GM19463 (cell line): Measurements from ENCODE around the gene PSG4.
"Not testable (repeated sequence)": the region's sequence is repeated elsewhere in the genome, so short reads cannot be mapped to it uniquely, and the experiment has no call there.

Experiments
- ATAC-seq: cut with Tn5 transposase; IDR thresholded peaks from one replicate; pipeline ENCODE4 v1.9.1; 2021; ENCODE audit warnings: mild to moderate bottlenecking, moderate library complexity; ENCODE audit not compliant: unreplicated experiment

Gene PSG4

DNA sequence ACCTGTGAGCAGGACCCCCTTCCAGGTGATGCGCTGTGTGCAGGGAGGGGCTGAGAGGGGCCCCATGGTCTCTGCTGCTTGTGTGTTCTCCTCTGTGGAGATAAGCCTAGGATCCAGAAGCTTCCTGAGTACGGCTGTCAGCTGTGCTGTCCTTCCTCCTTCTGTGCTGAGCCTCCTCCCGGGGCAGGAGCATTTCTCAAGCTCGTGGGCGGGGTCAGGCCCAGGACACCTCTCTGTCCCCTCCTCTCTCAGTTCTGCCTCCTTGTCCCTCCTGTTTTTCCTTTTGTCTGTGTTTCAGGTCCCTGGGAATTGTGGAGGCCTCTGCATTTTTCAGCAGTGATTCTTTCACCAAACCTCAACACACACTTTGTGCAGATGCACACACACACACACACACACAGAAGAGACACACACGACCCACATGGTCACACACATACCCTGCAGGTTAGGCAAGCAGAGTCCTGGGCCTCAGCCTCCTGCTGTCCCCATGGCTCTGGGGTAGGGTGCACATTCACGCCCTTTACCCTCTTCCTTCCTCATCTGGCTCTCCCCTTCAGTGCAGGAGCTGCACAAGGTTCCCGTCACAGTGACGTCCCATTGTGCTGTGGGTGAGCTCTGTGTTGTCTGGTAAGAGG lies at the start of gene PSG4:
Gene PSG4, minus strand, starts transcription at position 168 of the 635 bp plus-strand sequence. Its CDS starts 102 bp downstream, at position 66.
- ATAC-seq, result not testable (repeated sequence)

GRCh38 chr19:43251428-43251827 lies 46.0 kb upstream of the PSG4 start:
- not testable (repeated sequence) for ATAC-seq

- ATAC-seq, result not testable (repeated sequence)
Measured at GRCh38 chr19:43250296-43250695, 44.9 kb upstream of the PSG4 start.

DNA sequence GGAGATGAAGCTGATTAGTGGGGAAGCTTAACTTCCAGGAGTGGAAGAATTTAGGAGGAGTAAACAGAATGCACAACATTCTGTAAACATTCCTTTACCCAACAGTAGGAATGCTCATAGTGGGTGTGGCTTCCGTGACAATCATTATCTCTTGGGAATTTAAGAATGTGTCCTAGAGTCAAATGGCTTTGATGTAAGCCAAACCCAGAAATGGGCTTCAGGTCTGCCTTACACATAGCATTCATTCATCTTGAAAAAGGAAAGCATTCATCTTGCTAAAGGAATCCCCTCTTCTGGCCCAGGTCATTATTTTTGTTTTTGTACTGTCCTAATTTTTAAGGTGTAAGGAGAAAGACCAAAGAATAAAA lies 43.2 kb upstream of the PSG4 start:
- not testable (repeated sequence) for ATAC-seq

DNA sequence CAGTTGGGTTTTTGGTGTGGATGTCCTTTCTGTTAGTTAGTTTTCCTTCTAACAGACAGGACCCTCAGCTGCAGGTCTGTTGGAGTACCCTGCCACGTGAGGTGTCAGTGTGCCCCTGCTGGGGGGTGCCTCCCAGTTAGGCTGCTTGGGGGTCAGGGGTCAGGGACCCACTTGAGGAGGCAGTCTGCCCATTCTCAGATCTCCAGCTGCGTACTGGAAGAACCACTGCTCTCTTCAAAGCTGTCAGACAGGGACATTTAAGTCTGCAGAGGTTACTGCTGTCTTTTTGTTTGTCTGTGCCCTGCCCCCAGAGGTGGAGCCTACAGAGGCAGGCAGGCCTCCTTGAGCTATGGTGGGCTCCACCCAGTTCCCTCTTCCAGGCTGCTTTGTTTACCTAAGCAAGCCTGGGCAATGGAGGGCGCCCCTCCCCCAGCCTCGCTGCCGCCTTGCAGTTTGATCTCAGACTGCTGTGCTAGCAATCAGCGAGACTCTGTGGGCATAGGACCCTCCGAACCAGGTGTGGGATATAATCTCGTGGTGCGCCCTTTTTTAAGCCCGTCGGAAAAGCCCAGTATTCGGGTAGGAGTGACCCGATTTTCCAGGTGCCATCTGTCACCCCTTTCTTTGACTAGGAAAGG lies 41.9 kb upstream of the PSG4 start:
- ATAC-seq, result not testable (repeated sequence)

GRCh38 chr19:43245848-43246247 lies 40.4 kb upstream of the PSG4 start:
- ATAC-seq, result not testable (repeated sequence)

DNA sequence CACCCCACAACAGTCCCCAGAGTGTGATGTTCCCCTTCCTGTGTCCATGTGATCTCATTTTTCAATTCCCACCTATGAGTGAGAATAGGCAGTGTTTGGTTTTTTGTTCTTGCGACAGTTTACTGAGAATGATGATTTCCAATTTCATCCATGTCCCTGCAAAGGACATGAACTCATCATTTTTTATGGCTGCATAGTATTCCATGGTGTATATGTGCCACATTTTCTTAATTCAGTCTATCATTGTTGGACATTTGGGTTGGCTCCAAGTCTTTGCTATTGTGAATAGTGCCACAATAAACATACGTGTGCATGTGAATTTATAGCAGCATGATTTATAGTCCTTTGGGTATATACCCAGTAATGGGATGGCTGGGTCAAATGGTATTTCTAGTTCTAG lies 36.8 kb upstream of the PSG4 start:
- ATAC-seq, result not testable (repeated sequence)

- ATAC-seq, result not testable (repeated sequence)
Measured at GRCh38 chr19:43238213-43238612, 32.8 kb upstream of the PSG4 start.

- ATAC-seq, result not testable (repeated sequence)
Measured at GRCh38 chr19:43235686-43236085, 30.2 kb upstream of the PSG4 start.

- ATAC-seq, result no peak
Measured at GRCh38 chr19:43229315-43229714, 23.9 kb upstream of the PSG4 start.

DNA sequence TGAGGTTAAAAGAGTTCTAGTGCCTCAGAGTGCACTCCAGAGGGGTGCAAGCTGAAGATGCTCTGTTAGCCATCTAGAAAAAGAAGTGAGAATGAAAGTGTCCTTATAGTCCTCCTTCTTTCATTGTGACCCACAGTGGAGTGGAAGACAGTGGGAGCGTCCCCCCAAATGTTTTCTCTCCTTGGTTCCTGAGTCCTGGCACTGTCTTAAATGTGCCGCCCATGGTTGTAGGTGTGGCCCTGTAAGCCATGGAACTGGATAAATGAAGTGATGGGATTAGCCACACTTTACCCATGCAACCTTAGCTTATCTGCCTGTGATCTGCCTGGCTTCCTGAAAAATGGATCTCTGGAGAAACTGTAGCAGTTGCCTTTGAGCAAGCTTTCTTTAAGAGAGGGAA lies 23.3 kb upstream of the PSG4 start:
- ATAC-seq, result not testable (repeated sequence)

DNA sequence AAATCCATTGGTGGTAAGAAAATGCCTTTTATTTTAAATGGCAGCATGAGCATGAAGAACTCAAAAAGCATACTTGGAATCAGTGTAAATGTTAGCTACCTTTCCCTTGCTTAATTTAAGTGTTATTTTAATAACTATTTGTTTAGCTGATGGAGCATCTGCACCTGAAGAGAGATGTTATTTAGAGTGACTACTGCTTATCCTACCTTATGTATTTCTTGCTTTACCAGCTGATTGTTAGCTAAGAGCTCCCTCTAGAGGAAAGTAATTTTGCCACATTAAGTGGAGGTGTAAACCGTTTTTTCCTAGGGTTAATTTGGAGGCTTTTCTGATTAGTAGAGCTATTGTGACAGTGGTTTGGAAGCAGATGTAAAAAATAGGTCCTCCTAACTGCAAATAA lies 21.5 kb upstream of the PSG4 start:
- ATAC-seq, result not testable (repeated sequence)

GRCh38 chr19:43224855-43225253 lies 19.4 kb upstream of the PSG4 start:
- ATAC-seq, result no peak

GRCh38 chr19:43224201-43224854 lies 18.9 kb upstream of the PSG4 start:
- not testable (repeated sequence) for ATAC-seq

GRCh38 chr19:43221891-43222290 lies 16.5 kb upstream of the PSG4 start:
- ATAC-seq, result not testable (repeated sequence)

DNA sequence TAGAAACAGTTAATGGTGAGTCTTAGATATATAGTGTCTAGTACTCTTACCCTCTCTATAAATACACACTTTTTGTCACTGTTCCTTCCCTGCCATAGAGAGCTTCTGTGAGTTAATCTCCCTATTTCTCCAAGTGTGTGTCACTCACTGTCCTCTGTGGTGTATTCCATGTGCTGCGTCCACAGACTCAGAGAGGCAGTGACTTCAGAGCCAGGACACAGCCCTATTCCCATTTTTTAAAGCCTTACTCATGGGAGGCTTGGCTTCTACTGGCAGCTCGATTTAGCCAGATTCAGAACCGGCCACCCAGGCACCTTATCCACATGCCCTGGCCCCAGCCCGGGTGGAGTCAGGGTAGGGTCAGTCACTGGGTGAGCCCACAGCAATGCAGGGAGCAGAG lies 13.7 kb upstream of the PSG4 start:
- not testable (repeated sequence) for ATAC-seq

DNA sequence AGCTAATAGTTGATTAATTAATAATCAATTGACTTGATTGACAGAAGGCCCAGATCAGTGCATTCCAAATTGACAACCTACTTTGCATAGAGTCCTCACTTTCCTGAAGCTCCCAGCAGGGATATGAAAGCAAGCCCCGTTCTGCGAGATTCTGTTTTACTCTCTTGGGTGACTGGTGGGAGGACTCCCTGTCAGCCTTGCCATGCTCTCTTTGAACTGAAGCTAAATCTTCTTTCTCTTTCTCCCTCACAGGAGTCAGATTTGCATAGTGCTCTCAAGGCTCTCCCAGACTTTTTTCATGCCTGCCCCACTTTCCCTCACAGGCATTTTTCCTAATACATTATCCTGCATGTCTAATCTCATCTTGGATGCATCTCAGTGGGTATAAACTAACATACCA lies 10.4 kb upstream of the PSG4 start:
- ATAC-seq, result not testable (repeated sequence)

DNA sequence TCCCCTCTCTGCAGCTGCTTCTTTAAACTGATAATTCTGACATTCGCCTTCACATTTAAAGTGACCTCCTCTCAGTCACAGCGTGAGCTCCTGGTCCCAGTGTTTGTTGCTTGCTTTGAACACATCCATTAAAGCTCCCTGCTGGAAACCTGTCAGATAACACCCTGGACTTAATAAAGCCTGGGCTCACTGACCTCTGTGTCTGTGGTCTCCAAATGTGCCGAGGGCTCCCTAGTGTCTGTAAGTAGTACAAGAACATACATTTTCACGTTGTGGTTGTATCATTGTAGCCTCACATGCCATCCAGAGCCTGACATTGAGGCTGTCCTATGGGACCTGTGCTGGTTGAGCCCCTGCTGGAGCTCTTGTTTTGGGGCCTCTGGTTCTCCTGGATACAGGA lies 2.6 kb upstream of the PSG4 start:
- no peak for ATAC-seq

DNA sequence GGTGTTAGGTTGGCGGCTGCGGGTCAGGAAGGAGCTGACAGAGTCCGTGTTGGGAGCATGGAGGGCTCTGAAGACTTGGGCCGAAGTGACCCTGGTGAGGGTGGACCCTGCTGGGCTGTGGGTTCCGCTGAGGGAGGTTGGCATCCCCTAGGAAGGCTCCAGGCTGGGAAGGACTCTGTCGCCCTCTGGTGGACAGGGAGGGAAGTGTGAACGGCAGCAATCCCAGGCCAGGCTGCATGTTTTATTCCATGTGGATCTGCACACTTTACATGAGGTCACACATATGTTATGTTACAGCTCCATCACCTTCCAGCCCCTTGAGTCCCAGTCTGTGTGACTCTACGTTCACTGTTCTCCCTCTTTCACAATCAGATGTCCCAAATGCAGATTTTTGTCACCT lies 1.7 kb upstream of the PSG4 start:
- not testable (repeated sequence) for ATAC-seq

DNA sequence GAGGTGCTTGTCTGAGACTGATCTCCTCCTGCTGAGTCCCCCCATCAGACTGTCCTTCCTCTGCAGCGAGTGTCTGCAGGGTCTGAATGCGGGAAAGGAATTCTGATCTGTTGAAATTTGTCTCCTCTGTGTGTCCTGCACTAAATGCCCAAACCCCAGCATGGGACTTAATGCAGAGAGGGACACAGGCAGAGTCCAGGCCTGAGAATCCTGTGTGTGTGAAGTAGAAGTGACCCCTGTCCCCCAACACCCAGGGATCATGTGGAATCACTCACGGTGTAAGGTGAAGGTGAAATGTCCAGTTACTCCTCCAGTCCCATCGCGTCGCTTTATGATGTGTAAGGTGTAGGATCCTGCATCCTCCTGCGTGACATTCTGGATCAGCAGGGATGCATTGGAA lies 1.8 kb downstream of the PSG4 start:
- not testable (repeated sequence) for ATAC-seq

GRCh38 chr19:43201891-43202290 lies 3.5 kb downstream of the PSG4 start:
- not testable (repeated sequence) for ATAC-seq

- not testable (repeated sequence) for ATAC-seq
Measured at GRCh38 chr19:43201337-43201801, 4.1 kb downstream of the PSG4 start.
